ENCODE measurements around the gene SGCA. TPM values are rescaled to one million over a fixed set of nuclear protein-coding genes. Genes with fewer than 3 reads are reported as not detected.

SGCA gene
- total RNA-seq, 1 donor from 2014 or later = 23.5 TPM

DNA sequence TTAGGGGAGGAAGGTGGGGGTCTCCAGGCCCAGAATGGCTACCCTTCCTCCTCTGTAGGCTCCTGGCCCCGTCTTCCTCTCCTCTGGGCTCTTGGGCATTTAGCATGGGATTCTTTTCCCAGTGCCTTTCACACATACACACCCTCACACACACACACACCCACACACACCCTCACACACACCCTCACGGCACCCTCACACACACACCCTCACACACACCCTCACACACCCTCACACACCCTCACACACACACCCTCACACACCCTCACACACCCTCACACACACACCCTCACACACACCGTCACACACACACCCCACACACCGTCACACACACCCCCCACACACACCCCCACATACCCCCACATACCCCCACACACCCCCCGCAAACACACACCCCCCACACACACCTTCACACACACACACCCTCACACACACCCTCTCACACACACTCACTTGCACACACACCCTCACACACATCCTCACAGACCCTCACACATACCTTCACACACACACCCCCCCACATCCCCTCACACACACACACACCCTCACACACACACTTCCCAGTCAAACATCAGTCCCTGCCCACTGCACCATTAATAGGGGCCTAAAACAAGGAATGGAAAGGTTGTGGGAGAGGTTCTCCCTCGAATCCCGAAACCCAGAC lies 845 bp downstream of the SGCA start:
- DNase-seq (ENCODE audit: low spot score) = no peak

DNA sequence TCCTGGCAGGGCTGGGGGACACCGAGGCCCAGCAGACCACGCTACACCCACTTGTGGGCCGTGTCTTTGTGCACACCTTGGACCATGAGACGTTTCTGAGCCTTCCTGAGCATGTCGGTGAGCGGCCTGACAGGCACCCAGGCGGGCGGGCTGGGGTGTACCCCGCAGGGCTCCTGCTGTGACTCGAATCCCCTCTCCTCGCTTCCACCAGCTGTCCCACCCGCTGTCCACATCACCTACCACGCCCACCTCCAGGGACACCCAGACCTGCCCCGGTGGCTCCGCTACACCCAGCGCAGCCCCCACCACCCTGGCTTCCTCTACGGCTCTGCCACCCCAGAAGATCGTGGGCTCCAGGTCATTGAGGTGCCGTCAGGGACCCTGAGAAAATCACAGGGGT lies 1.6 kb downstream of the SGCA start:
- no peak for DNase-seq (ENCODE audit: low spot score)

DNA sequence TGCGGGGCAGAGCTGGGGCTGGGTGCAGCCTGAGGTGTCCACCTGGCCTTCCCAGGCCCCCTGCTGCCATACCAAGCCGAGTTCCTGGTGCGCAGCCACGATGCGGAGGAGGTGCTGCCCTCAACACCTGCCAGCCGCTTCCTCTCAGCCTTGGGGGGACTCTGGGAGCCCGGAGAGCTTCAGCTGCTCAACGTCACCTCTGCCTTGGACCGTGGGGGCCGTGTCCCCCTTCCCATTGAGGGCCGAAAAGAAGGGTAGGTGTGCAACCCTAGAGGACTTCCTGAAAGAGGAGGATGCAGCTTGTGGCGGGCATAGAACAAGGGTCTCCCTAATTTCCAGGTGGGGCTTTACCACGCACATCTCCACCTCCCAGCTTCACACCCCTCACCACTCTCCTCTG lies 2.5 kb downstream of the SGCA start:
- no peak for DNase-seq (ENCODE audit: low spot score)

DNA sequence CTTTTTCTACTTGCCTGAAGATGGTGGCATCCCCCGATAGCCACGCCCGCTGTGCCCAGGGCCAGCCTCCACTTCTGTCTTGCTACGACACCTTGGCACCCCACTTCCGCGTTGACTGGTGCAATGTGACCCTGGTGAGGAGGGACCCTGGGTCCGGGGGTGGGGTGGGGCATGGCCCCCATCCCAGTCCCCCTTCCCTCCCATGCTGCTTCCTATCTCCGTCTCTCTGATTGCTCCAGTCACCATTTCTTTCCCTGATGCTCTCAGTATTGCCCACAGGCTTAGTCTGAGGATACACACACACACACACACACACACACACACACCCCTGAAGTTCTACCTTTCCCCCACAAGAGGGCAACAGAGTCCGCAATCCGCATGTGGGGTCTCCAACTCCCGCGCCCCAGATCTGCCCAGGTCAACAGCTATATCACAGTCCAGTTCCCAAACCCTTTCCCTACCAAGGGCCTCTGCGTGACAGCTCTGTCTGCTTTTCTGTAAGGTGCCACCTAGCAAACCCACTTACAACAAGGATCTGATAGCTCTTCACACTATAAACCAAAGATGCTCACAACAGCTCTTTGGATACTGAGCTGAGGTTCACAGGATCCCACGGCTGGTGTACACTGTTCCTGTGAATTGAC lies 3.4 kb downstream of the SGCA start:
- DNase-seq (ENCODE audit: low spot score) = peak; percentile 60

DNA sequence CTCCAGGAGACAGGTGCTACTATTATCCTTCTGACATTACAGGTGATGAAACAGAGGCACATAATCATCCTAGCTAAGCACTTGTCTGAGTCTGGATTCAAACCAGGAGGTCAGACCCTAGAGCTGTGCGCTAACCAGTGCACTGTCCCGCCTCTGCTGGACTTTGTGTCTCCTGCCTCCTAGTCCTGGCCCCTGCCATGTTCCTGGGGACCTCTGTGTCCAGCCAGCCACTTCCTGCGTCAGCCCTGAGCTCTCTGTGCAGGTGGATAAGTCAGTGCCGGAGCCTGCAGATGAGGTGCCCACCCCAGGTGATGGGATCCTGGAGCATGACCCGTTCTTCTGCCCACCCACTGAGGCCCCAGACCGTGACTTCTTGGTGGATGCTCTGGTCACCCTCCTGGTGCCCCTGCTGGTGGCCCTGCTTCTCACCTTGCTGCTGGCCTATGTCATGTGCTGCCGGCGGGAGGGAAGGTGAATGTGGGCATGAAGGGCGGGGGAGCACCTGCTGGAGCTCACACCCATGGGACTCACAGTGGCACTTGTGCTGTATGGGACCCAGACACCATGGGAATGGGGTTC lies 4.2 kb downstream of the SGCA start:
- DNase-seq (ENCODE audit: low spot score) = no peak

DNA sequence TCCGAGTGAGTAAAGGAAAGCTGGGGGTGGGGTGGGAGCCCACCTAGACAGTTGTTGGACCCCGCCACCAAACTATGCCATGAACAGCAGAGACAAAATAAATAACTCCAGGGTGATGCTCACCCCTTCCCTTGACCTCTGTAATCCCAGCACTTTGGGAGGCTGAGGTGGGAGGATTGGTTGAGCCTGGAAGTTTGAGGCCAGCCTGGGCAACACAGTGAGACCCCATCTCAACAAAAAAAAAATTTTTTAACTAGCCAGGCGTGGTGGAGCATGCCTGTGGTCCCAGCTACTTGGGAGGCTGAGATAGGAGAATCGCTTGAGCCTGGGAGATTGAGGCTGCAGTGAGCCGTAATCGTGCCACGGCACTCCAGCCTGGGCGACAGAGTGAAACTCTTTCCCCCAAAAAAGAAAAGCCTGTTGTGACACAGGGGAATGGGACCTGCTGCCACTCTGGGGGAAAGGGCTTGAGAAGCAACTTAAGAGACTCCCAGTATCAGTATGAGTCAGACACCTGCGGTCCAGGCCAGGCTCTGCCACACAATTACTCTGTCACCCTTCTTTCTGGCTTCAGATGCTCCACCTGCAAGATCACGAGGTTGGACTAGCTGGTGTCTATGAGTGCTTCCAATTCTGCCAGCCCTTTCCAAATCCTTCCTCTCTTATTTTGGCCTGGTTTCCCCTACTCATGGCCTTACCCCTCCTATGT lies 5.0 kb downstream of the SGCA start:
- no peak for DNase-seq (ENCODE audit: low spot score)

DNA sequence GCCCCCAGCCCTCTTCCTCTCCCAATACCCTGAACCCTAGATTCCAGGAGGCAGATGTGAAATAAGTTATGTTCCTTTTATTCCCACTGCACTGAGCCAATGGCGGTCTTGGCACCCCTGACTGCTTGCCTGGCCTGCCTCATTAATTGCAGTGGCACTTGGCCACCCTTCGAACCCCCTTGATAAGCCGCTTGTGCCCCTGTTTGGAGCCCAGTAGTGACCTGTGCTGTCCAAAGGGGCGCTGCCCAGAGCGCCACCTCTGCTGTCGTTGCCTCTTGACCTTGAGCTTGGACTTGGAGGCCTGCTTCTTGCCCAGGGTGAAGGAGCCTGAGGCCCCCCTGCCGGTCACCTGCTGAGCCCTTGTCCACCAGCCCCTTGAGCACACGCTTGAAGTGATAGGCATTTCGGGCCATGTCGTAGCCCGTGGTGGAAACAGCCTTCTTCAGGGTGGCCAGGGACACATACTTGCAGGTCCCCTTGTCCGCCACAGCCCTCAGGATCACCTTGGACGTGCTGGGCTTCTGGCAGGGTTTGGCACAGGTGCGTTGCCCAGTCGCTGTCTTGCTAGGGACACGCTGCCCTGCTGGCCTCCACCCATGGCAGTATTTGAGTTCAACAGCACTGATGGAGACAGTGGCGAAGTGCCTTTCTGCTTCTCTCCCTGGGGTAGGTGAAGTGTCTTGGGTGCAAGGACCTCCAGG lies 5.7 kb downstream of the SGCA start:
- DNase-seq (ENCODE audit: low spot score) = no peak

DNA sequence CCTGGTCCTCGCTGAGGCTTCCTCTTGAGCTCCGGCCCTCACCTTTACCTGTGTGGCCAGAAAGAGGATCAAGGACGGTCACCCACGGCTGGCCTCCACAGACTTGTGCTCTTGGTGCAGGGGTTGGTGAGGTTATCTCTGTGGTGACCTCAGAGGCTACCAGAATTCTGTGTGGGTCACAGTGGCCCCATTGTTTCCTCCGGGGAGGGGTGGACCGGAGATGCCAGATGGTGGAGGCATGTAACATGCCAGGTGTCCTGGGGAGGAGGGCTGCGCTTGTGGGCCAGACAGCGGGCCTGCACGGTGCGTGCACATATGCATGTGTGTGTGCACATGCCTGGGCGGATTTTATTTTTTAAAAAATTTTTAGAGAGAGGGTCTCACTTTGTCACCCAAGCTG lies 6.3 kb downstream of the SGCA start:
- no peak for DNase-seq (ENCODE audit: low spot score)

DNA sequence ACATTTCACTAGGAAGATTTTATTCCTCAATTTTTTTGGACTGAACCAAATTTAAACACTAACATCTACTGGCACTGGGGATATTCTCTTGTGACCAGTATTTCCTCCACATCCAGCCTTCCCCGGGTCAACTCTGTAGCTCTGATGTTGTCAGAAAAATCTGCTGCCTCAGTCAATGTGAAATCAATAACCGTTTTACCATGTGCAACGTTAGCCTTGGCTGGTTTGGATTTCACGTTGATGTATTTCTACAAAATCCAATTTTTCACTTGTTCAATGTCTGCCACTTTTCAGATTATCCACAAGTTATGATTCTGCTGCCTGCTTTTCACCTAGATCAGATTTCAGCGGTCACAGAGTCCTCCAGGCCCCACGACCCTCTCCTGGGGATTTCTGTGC lies 7.1 kb downstream of the SGCA start:
- DNase-seq (ENCODE audit: low spot score) = no peak

DNA sequence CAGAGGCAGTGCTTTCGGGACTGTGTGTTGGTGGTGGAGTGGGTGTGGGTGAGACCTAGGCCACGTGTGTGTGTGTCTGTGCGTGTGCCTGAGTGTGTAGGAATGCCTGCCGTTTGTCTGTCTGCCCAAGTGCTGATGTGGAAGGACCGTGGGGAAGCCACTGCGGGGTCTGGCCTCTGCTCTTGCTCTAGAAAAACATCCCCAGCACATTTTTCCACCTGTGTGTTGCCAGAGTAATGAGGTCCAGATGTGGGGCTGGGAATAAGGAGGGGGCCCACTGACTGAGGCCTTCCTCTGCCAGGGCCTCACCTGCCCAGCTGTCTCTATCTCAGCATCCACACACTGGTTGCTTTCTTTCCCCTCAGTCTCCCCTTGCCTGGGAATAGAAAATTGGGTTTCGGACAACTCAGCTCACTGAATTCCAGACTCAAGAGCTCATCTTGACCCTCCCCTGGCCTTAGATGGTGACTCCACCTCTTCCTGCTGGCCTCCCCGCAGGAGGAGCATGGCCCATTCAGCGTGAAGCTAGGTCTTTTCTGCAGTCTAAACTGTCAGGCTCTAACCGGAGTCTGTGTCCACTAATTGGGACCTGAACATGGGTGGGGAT lies 7.6 kb downstream of the SGCA start:
- DNase-seq (ENCODE audit: low spot score) = peak; percentile 35

DNA sequence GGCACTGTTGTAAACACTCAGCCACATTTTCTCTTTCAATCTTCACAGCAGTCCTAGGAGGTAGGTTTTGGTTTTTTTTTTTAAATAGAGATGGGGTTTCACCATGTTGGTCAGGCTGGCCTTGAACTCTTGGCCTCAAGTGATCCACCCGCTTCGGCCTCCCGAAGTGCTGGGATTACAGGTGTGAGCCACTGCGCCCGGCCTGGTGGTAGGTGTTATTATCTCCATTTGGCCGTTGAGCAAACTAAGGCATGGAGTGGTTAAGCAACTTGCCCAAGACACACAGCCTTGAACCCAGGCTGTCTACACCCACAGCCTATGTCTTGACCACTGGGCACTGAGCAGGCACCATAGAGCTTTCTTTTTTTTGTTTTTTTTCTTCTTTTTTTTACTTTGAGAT lies 8.6 kb downstream of the SGCA start:
- no peak for DNase-seq (ENCODE audit: low spot score)

DNA sequence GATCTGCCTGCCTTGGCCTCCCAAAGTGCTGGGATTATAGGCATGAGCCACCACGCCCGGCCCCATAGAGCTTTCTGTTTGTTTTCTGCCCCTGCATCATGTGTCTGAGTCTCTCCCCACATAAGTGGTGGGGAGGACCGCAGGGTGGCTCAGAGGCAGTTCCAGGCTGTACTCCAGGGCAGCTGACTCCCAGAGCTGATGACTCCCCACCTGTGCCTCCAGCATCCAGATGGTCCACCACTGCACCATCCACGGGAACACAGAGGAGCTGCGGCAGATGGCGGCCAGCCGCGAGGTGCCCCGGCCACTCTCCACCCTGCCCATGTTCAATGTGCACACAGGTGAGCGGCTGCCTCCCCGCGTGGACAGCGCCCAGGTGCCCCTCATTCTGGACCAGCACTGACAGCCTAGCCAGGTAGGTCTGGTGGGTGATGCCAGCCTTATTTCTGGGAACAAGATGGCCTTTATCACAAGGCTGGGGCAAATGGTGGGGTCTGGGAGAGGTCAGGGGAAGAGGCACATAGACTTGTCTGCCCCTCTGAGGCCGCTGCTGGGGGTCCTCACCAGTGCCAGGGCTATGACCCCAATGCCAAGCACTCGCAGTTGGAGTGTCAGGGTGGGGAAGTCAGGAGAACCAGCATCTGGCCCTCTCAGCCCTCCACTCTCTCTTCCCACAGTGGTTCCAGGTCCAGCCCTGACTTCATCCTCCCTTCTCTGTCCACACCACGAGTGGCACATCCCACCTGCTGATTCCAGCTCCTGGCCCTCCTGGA lies 9.4 kb downstream of the SGCA start:
- no peak for DNase-seq (ENCODE audit: low spot score)

DNA sequence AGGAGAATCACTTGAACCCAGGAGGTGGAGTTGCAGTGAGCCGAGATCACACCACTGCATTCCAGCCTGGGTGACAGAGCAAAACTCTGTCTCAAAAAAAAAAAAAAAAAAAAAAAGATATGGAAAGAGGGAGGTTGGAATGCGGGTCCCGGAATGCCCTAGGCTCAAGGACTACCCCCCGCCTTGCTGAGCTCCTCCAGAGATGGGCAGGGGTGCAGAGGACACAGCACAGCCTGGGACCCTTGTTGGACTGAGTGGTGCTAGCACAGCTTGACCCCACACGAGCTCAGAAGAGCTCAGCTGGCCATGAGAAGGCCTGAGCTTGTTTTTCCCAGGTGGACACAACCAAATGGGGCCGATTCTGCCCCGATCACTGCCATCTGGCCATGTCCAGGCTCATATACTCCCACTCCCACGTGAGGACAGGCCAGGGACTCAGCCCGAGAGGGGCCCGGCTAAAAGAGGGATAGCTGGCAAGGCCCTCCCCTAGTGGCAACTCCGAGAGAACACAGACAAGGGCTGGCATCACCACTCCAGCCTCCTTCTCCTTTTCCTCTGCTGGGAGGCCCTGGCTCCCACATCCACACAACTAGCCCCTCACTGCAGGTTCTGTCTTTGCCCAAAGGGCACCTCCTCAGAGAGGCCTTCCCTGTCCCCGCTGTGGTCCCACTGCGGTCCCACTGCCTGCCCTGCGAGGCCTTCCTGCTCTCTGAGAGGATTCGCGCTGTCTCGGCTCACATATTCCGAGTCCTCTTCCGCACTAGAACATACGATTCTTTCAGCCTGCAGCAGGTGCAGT lies 11.0 kb downstream of the SGCA start:
- no peak for DNase-seq (ENCODE audit: low spot score)

DNA sequence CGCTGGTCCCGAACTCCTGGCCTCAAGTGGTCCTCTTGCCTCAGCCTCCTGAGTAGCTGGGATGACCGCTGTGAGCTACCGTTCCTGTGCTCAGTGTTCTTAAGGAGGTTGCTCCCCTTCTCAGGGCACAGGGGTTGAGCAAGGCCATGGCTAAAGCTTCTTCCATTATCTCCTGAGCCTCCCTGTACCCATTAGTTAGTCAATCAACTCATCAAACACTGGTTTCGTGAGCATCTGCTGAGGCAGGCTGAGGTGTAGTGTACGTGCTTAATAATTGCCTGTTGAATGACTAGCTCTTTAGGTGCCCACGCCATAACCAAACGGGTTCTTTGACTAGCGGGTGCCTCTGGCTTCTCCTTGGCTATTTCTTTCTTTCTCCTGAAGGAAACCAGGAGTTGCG lies 11.7 kb downstream of the SGCA start:
- no peak for DNase-seq (ENCODE audit: low spot score)

DNA sequence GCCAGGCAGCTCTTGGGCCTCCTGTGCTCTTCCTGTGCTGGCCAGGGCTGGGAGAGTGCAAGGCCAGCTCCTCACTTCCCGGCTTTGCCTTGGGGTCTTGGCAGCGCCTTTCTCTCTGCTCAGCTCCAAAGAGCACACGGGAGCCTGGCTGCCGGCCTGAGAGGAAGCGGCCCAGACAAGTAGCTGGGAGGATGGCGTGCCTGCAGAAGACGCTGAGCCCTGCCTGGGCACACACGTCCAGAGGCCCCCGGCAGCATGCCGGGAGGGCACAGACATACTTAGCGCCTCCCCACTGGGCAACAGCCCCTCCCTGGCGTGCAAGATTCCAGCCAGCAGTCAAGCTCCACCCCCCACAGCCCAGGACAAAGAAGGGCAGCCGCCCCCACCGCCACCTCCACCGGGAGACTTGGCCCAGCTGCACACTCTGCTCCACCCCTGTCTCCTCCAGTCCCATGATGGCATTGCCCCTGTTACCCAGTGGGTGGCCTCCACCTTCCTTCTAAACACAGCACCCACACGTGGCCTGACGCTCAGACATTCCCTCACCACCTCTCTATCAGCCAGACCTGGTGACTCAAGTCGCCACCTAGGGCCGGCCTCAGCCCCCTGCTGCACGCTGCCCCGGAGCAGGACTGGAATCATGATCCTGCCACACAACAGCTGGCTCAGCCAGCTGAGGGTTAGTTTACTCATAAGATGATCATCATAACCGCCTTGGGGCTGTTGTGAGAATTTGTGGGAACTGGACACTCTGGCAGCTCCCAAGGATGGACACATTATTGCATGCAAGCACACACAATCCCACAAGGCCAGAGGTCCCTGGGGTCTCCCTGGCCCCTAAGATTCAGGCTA lies 12.4 kb downstream of the SGCA start:
- DNase-seq (ENCODE audit: low spot score) = peak; percentile 79

DNA sequence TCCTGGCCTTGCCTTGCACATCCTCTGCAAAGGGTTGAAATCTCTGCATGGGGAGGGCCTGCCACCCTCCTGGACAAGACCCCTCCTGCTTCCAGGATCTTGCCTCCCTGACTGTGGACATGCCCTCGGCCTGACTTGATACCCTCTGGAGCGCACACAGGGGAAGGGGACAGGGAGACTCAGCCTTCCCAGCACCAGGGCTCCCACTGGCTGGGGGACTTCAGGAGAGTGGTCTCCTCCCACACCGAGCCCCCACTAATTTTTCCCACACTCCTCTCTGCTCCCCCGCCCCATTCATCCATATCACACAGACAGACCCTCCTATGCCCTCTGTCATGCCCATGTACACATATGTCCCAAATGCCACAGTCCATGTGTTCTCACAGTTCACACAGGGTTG lies 14.3 kb downstream of the SGCA start:
- DNase-seq (ENCODE audit: low spot score) = no peak

DNA sequence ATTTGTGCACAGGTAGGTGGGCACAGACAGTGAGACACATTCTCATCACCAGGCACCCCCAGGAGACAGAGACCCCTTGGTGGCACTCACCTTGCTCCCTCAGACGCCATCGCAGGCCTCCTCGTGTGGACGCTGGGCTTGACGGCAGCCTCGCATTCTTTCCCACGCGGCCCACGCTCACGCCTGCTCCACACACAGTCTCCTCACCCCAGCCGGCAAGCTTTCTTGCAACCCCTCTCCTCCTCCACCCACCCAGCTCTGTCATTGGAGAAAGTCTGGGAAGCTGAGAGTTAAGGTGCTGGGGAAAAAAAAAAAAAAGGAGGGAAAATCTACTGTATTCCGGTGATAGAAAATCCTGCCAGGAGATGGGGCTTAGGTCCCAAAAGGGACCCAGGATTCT lies 14.8 kb downstream of the SGCA start:
- no peak for DNase-seq (ENCODE audit: low spot score)

DNA sequence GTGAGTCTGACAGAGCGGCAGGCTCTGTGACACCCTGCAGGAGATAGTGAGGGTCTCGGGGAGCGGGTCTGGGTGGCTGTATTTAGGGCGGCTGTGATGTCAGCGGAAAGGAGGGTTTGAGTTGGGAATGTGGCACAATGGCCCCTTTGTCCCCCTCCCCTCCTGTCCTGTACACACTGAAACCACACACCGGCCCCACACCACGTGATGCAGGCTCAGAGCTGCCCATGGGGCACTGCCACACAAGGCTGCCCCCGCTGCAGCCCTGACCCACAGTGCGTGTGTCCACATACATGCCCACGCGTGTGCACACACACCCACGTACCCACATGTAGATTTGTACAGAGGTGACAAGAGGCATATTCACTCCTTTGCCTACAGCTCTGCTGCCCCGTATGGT lies 15.3 kb downstream of the SGCA start:
- DNase-seq (ENCODE audit: low spot score) = no peak

Data from mucosa of gallbladder (tissue), 1 donor.